Hematopoietic multipotent progenitor cell treated with erythropoietin and hydrocortisone succinate and interleukin-3 and kit ligand, for 6 days (in vitro differentiated cells): ENCODE results near the gene USPL1.
"Not testable (repeated sequence)": the region's sequence is repeated elsewhere in the genome, so short reads cannot be mapped to it uniquely, and the experiment has no call there.

Source experiments
- DNase-seq: peaks from one replicate; pipeline ENCODE4 v3.0.0-alpha.2; 2015

USPL1 gene

DNA sequence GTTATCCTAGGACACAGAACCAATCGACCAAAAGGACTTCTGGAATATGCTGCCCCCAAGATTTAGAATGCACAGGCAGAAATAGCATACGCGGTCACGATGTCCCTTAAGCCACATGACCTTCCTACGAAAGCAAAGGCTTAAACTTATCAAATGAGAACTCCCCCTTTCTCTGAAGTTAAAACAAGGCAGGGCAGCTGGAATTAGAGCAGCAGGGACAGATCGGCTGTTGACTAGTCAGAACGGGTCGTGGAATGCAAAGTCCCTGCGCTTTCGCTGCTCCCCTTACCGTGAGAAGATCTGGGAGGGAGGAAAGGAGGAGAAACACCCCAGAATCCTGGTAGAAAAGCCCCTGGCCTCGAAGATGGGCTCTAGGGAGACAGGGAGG lies 799 bp upstream of the USPL1 start:
- peak; percentile 95 for DNase-seq

DNA sequence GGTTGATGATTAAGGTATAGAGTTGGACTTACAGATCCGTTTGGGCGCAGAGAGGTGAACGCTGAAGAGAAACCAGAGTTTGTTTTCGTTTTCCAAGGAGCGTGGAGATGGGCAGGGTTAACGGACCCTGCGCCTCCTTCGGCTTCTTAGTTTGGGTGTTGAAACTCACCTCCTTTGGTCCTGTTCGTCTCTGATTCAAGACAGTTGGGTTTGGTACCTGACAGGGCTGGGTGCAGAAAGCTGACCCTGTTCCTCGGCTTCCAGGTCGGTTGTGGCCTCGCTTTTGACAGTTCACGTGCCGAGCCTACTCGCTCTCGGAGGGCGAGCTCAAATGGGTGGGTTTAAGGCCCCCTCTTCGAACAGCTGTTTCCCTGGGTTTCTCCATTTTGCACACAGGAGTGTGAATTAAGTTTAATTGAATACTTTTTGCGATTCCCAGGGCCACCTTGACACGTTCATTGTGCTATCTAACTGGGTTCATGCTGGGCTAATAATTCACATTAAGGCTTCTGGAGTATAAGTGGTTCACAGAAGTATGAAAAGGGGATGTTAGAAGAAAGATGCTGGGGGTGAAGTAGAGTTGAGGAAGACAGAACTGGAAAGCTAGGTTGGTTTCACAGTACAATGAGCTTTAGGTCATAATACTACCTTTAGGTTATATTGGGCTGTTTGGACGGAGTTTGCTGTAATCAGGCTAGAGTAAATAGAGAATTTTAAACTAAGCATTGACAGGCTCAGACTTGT lies 638 bp downstream of the USPL1 start:
- peak; percentile 35 for DNase-seq

DNA sequence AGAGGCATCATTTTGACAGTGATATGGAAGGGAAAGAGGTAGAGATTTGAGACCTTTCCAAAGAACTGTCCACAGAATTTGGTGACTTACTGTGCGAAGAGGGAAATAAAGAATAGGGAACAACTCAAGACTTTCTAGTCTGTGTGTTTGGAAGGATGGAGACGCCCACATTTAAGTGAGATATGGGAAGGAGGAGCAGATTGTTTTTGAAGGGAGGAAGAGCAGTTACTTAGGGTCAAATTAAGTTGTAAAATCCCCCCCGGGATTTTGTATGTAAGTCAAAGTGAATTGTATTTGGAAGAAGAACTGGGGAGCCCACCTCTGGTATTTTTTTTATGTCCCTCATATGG lies 1.2 kb downstream of the USPL1 start:
- peak; percentile 25 for DNase-seq

DNA sequence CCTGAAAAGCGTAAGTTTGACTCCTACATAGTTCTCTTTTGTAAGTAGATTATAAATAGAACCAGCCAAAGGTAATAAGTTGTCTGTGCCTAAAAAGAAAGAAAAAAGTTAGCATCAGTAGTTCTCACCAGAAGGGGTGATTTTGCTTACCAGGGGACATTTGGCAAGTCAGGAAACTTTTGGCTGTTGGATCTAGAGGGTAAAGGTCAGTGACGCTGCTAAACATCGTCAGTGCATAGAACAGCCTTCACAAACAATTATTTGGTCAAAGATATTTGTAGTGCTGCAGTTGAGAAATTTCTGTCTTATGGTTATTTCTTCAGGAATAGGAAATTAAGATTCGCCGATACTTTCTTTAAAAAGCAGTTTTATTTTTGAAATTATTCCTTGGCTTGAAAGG lies 2.0 kb downstream of the USPL1 start:
- no peak for DNase-seq

DNA sequence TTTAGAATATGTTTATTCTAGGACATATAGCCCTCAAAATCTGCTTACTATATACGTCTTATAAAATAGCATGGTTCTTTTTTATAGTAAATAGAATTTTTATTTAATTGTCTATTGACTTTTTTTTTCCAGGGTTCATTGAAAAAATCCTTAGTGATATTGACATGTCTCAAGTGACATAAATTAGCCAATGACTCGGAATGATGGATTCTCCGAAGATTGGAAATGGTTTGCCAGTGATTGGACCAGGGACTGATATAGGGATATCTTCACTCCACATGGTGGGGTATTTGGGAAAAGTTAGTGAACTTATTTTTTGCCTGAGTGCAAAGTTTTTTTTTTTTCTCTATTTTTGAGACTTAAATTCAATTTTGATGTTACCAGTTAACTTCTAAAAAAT lies 3.2 kb downstream of the USPL1 start:
- no peak for DNase-seq

DNA sequence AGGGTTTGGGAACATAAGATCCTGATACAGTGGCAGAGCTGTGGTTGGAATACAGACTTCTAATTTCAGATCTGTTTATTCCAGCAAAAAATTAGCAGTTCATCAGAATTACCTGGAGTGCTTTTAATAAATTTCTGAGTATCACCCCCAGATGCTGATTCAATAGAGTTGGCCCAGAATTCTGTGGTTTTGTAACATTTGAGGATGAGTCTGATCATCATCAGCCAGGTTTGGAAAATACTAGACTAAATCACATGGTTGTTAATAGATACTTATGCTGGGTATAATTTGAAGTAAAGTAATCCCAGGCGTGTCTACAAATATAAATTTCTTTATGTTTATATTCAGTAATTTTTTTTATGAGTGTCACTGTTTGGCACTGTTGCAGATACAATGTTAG lies 4.8 kb downstream of the USPL1 start:
- no peak for DNase-seq

DNA sequence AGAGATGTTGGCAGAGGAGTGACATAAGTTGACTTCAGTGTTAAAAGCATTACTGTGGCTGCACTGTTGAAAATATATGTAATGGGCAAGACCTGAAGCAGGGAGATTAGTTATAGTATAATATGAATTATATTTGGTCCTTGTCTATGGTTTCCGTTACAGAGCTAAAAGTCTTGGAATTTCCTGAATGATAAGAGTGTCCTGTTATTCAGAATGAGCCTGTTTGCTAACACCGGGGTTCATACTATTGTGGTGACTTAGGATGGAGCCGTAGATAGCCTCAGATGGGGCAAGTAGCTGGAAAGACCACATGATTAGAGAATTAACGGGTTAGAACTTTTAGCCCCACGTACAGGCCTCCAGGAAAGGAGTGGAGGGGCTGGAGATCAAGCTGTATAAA lies 5.7 kb downstream of the USPL1 start:
- no peak for DNase-seq

DNA sequence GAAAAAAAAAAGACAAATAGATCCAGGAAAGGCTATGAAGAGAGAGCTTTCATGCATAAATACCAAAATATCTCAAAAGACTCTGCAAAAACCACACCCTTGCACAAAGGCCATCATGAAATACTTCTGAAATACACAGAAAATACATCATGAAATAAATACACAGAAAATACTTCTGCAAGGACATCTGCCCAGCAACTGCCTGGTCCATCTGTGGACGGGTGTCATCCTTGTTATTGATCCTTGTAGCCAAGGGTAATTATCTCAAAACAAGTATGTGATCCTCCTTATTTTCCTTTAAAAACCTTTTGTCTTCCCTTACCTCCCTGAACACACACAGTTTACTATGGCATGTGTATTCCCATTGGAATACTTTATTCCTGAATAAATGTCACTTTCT lies 6.9 kb downstream of the USPL1 start:
- DNase-seq: no peak

DNA sequence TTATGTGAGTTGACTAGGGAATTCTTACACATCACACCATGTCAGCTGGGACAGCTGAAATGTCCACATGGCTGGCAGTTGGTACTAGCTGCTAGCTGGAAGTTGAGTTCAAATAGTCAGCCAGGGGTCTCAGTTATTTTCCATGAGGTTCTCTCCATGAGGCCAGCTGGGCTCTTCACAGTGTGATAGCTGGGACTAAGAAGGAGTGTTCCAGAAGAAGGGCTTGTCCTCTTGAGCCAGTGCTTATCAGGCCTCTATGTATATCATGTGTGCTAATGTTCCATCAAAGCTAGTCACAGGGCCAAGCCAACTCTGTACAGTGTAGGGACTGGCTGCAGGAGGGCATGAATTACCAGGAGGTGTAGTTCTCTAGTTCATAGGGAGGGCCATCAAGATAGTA lies 11.8 kb downstream of the USPL1 start:
- DNase-seq: peak; percentile 54

DNA sequence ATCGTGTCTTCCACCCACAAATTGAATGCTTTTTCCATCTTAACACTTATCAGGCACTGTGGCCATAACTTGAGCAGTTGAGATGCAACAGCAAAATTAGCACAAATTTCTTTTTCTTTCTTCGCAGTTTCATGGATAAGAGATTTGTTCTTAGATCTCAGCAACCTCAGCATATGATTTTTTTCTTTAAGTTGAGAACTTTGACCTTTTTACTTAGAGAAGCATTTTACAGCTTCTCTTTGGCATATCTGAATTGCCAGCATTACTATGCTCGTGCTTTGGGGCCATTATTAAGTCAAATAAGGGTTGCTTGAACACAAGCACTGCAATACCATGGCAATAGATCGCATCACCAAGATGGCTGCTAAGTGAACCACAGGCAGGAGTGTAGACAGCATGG lies 16.1 kb downstream of the USPL1 start:
- DNase-seq: no peak

DNA sequence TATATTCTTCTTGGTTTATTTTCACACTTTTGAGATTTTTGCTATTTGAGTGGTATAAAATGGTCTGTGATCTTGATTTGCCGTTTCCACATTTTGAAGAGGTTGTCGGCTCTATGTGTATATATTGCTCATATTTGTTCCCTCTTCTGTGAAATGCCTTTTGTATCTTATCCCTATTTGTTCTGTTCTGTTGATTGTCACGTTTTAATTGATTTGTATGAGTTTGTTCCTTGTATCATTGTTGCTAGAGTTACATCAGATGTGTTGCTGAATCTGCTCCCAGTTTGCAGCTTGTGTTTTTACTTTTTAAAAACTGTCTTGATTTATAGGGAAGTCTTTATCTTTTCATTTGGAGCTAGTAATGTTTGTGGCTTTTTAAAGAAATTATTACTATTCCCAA lies 17.1 kb downstream of the USPL1 start:
- no peak for DNase-seq

DNA sequence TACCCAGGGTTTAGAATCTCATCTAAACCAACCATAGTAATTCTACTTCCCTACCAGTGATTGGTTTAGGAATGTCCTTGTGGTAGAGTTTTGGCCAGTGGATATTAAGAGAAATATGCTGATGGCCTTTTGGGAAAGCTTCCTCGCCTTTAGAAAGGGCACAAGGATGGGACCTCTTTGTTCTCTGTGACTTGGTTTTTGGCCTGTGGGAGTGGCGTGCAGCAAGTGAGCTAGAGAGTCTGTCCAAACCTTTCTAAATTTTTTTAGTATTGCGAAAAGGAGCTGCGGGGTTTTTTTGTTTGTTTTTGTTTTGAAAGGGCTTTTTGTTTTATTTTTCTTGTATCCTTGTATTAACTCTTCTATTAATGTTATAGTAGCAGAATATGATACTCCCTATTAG lies 20.6 kb downstream of the USPL1 start:
- no peak for DNase-seq

DNA sequence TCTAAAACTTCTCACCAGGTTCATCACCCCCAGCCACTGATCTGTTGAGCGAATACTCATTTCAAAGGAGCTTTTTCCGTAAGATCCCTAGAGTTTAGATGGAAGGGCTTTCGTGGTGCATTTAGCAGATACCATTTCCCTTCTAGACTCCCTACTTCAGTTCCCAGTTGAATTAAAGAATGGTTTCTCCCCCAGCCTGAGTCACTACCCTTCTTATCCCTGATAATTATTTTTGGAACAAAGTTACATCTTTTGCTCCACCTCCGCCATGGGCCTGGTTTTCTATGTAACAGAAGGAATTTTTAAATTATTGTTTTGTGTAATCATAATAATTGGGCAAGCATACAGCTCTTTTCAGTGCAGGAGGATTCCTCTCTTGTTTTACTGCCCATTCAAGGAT lies 22.0 kb downstream of the USPL1 start:
- DNase-seq: no peak

DNA sequence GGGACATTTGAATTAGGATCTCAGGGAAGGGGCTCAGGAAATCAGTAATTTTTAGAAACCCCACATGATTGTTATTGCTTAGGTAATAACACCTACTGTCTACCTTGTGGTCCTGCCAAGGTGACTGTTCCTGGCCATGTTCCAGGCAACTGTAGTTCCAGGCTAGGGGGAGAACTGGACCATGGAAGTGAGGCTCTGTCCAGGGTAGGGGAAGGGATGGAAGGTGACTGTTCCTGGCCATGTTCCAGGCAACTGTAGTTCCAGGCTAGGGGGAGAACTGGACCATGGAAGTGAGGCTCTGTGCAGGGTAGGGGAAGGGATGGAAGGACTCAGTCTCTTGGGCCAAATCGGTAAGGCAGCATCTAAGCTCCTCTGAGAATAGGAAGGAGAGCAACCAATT lies 23.5 kb downstream of the USPL1 start:
- not testable (repeated sequence) for DNase-seq

DNA sequence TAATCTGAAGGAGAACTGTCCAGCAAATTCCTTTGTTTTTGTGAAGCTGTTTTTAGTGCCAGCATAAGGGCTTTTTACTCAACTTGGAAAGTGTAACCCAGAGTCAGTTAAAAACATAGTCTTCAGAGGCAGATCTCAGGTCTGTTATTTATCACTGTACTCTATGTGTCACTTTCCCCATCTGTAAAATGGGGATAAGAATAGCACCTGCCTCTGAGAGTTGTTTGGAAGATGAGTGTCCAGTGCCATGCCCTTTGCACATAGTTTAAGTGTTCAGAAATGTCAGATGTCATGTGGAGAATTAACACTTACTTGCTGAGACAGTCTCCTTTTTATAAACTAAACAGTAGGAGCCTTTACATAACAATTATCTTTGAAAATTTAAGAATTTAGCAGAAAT lies 27.9 kb downstream of the USPL1 start:
- DNase-seq: no peak

DNA sequence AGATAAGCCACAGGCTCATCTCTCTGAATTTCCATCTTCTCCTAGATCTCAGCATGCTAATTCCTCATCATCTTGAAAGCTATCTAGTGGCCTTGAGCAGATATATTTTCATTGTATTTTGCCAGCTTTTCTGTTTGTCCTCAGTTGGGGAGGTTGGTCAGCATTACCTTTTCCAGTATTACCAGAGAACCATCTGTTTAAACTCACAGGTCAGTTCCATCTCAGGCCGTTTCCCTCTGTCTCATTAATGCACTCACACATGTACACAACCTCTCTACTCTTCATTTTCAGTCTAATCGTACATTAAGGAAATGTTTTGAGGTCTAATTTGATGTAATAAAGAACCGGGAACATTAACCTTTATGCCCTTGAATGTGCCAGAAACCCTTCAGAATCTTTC lies 29.7 kb downstream of the USPL1 start:
- DNase-seq: no peak

DNA sequence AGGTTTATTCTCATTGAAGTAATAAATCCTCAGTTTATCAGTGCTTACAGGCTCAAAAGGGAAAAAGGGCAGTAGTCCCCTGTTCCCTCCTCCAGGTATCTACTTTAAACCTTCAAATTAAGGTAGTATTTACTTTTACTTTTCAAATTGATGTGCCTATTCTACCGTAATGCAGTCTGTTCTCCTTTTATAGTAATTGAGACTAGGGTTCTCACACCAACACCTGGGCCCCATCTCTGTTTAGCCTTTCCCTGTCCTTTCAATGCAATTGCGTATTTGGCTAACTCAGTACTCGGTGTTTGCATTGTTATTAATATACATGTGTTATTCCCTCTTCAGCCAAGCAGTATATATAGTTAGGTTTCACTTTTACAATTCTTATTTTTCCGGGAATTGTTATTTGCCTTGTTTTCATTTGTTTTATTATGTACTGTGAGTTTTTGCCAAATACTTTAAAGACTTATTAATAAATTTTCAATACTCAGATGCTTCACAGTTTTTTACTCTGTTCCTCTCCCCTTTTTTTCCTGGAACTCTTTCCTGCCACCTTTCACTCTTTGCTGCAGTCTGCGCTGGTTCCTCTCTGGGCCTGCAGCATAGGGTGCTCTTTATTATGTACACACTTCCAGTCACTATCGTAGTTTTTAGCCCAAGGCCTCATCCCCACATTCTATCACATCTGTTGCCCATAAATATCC lies 30.3 kb downstream of the USPL1 start:
- no peak for DNase-seq

DNA sequence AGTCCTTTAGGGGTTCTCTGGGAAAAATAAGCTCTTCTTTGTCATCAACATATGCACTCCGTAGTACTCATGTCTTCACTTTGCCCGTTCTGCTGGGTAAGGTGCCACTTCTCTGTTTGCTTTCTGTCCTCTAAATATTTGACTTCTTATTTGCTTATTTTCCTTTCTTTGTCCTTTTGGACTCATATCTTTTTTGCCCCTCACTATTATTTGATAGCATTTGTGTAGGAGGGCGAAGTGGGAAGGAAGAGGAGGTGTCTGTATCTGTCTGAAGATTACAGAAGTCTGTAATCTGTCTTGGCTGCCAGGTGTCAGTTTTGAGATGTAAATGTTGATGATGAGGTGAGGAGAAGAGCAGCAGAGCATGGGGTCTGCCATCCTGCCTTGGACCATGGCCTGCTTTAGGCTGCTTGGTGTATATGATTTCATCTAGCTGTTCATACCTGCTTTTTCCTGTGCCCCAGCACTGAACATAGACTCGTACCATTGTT lies 30.8 kb downstream of the USPL1 start:
- no peak for DNase-seq

DNA sequence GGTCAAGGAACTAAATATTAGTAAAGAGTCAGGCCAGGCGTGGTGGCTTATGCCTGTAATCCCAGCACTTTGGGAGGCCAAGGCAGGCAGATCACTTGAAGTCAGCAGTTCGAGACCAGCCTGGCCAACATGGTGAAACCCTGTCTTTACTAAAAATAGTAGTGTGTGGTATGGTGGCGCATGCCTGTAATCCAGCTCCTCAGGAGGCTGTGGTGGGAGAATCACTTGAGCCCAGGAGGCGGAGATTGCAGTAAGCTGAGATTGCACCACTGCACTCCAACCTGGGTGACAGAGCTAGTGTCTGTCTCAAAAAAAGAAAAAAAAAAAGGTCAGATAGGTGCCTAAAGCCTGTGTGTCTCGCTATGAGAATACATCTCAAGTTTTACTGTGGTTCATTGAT lies 33.9 kb downstream of the USPL1 start:
- not testable (repeated sequence) for DNase-seq

DNA sequence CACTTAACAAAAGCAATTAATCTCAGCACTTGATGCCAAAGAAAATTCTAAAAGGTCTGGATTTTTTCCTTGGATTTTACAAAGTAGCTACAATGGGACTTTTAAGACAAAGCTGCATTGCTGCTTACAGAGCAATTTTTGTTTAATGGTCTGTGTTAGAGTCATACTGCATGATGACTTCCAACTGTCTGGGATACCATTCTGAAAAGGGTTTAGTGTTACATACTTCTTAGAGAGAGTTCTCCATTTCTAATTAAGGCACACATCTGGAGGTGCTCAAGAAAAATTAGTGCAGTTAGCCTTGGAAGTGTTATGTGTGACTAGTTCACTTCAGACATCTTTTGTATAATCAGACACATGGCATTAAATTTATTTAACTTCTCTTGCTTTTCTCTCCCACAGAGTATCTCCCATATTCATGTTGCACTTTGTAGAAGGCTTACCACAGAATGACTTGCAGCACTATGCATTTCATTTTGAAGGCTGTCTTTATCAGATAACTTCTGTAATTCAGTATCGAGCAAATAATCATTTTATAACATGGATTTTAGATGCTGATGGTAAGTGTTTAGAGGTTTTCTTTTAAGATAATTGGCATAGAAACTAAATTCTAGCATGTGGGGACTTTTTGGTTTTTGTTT lies 35.1 kb downstream of the USPL1 start:
- peak; percentile 64 for DNase-seq

DNA sequence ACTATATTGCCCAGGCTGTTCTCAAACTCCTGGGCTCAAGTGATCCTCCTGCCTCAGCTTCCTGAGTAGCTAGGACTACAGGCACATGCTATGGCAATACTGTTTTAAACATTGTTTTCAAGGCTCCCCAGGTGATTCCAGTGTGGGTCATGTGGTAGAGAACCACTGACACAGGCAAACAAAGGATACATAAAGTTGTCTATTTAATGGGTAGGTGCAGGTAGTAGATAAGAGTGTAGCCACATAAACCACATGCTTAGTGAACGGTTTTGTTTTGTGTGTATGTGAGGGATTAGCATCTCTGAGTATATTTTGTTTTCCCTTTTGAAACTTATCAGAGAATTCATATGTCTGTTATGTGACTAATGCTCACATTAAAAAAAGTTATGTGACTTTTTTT lies 36.7 kb downstream of the USPL1 start:
- peak; percentile 89 for DNase-seq

DNA sequence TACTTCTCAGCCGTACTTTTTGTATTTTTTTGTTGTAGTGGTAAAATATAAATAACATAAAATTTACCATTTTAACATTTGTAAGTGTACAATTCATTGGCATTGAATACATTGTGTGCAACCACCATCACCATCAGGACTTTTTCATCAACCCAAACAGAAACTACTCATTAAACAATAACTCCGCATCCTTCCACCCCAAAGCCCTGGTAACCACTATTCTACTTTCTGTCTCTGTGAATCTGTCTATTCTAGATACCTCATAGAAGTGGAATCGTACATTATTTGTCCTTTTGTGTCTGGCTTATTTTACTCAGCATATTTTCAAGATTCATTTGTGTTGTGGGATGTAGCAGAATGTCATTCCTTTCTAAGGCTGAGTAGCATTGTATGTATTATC lies 38.5 kb downstream of the USPL1 start:
- no peak for DNase-seq

DNA sequence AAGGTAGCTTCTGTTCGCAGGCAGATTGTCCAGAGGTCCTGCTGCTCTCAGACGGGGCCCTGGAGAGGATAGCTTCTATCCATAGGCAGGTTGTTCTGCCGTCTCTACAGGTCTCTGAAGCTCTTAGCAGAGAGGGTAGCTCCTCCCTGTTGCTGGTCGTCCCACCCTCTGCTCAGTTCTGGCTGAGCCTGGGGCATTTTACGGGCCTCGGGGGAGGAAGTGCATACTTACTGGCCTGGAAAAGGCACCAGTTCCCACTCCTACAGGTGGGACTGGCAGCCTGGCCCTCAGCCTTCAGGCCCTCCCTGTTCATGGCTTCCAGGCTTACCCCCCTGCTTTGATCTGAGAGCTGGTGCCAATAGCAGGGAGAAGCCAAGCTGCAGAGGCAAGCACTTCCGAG lies 42.3 kb downstream of the USPL1 start:
- no peak for DNase-seq

DNA sequence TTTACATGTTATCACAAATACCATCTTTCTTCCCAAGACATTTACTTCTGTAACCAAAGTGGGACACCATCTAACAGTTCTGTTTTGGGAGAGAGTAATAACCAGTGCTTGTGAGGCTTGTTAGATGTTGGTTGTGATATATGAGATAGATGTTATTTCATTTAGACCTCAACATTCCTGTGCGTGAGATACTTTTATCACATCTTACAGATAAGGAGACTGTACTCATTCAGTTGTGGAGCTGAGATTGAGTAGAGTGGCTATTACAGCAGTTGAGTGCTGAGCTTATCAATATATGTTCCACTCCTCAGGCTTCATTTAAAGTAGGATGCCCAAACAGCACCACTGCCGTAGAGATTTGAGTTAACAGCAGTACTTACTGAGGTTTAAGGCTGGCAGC lies 43.1 kb downstream of the USPL1 start:
- no peak for DNase-seq
